Activated CD4-positive, alpha-beta T cell treated with anti-CD3 and anti-CD28 coated beads, Interleukin-2, Interleukin-6, amounts not matched to agents 100 ng/mL and 50 ng/mL, durations not matched to agents 16 hours and 8 hours (primary cell): ENCODE results near the gene WNT10A.
A peak's percentile ranks its signal among the peaks of the same experiment; 100 is the strongest.
"Not testable (repeated sequence)": the region's sequence is repeated elsewhere in the genome, so short reads cannot be mapped to it uniquely, and the experiment has no call there.

Experiments used
- DNase-seq: peaks from one replicate; pipeline ENCODE4 v3.0.0-alpha.2; 2020

The WNT10A gene

DNA sequence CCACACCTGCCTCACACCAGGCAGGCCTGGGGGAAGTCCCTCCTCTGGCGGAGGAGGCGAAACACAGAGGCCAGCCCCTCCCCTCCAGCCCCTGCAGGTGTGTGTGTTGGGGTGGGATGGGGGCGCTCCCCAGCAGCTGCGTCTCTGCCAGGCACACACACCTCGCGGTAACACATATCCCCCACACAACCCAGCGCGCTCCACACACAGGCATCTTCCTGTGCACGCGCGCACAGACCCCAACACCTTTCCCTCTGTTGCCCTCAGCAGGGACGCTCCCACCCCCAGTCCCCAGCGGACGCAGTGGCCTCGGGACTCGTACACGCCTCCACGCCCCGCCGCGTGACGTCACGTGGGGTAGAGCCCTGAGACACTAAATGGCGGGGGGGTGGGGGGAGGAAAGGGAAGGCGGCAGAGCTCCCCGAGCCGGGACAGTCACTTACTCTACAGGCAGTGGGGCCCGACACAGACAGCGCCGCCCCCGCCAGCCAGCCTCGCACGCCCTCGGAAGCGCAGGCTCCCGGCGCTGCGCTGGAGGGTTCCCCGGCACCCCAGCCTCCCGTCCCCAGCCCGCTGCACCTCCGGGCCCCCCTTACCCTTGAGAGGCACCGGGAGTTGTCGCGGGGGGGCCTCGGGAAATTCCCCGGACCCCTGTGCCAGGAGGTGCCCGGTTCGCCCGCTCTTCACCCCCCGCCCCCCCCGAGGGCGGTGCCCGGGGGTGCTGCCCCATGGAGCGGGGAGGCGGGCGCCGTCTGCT is at the start of gene WNT10A:
TSS of gene WNT10A (plus strand) at position 751 of the 757 bp plus-strand sequence. CDS start 144 bp downstream, outside the sequence.
- DNase-seq, result peak; percentile 38

DNA sequence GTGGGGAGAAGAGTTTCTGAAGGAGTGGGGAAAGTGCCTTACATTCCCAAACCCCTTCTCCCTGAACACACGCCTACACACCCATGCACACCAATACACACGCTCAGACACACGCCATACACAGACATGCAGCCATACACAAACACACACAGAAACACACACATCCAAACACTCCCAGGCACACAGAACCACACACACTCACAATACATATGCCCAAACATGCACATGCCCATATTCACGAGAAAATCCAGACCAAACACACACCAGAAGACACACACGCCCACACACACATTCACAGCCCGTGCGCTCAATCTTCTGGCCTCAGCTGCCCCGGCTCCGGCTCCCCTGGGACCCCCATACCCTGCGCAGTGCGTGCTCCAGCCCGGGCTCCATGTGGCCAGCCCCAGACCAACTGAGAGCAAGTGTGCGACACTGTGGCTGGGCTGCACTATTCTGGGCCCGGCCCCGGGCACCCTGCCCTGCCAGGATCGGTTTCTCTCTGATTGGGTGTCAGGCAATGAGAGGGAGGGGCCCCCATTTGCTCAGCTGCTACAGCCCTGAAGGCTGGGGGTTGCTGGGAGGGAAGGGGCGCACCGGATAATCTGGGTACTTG is 49.2 kb upstream of the WNT10A start, which contains the start of gene PRKAG3:
TSS of gene PRKAG3 (minus strand) at position 426 of the 613 bp plus-strand sequence.
- DNase-seq, result no peak

DNA sequence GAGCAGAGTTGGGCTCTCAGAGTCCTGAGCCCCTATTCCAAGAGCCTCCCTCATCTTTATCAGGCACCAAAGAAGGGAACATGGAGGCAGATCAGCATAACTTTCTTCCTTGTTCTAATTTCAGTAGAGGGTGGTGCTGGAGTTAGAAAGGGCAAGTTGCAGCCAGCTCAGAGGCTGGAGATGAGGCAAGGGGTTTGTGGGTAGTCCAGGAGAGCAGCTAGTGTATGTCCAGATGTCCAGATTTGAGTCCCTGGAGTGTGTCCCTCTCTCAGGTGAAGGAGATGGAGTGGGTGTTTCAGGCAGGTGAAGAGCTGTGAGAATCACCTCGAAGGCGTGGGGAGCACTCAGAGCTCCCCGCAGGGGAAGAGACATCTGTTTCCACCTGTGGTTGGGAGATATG is 48.6 kb upstream of the WNT10A start:
- DNase-seq, result no peak

DNA sequence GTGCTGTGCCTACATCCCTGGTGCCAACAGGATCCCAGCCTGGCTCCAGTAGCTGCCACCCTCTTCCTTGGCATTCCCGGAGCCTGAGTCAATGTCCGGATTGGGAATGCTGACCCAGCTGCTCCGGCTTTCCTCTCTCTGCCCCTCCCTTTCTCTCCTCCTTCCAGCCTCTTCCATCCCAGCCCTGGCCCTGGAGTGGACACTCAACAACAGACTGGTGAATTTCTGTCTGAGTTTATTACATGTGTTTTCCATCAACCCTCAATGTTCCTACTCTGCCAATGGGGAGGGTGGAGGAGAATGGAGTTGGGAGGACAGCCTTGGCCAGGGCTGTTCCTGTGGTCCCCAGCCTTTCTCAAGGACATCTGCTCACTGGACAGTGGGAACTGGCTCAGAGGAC is 48.1 kb upstream of the WNT10A start:
- DNase-seq, result no peak

DNA sequence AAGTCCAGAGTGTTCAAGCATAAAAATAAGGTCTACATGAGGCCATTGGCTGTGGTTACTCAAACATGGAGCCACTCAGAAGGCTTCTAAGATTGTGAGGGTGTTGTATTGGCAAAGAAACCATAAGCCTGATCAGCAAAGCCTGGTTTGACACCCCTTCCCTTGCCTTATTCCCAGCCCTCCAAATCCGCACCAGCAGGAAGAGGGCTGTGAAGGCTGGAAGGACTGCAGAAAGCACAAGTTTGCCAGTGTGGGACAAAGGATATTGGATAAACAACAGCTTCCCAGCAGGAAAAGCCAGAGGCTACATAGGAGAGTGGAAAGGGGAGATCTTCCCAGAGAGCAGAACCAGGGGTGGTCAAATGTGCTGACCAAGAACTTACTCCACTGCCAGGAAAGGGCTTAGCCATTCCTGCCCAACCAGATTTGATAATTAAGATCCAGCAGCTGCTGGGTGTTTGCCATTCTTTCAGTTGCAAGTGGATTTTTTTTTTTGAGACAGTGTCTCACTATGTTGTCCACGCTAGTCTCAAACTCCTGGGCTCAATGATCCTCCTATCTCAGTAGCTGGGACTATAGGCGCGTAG is 47.5 kb upstream of the WNT10A start:
- no peak for DNase-seq

DNA sequence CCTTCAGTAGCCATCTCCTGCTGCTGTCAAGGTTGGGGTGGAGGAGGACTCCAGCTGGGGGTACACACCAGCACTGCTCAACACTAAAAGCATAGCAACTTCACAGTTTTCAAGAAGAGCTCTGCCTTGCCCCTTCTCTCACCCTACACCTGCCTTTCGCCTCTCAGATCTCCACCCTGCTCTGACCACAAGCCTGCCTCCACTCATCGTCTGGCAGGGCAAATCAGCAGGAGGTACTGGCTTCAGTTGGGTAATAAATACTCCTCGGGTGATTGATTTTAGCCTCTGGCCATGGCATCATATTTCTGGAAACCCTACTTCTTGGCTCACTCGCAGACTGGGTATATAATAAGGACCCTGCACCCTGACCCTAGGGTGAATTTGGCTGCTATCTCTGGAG is 46.0 kb upstream of the WNT10A start:
- DNase-seq, result no peak

DNA sequence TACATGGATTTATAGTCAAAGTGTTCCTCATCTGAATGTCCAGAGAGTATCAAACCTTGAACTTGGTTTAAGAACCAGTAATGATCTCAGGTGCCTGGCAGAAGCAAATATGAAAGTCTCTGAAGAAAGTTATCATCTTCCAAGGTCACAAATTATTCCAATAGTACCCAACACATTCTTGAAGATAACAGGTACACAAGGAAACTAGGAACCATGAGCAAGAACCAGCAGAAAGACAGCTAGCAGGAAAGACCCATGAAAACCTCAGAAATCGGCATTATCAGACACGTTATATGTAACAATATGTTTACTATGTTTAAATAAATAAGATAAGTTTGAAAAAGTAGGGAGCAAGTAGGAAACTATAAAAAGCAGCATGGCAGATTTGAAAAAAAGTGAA is 43.2 kb upstream of the WNT10A start:
- no peak for DNase-seq

DNA sequence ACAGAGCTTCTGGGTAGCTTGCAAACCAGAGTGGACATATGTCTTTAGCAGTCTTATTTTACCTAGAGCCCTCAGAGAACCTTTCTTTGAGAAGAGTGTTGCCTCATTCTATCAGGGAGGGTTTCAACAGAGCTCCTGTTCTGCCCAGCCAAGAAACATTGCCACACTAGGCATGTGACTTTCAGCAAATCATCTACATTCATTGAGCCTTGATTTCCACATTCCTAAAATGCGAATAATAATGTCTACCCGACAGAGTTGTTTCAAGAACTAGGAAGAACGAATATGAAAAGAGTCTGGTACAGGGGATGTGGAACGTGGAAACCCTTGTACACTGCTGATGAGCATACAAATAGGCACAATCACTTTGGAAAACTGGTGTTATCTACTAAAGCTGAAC is 41.2 kb upstream of the WNT10A start:
- no peak for DNase-seq

DNA sequence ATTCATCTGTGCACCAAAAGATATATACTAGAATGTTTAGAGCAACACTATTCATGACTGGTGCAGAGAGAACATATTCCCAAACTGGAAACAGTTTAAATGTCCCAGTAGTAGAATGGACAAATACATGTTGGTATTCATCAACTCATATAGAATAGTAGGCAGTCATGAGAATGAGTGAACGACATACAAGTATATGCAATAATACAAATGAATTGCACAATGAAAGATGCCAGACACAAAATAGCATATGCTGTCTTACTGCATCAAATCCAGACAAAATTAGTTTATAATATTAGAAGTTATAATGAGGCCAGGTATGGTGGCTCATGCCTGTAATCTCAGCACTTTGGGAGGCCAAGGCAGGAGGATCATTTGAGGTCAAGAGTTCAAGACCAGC is 40.8 kb upstream of the WNT10A start:
- DNase-seq, result no peak

DNA sequence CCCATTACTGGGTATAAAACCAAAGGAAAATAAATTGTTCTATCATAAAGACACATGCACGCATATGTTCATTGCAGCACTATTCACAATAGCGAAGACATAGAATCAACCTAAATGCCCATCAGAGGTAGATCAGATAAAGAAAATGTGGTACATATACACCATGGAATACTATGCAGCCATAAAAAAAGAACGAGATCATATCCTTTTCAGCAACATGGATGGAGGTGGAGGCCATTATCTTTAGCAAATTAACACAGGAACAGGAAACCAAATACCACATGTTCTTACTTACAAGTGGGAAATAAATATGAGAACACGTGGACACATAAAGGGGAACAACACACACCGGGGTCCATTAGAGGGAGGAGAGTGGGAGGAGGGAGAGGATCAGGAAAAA is 36.3 kb upstream of the WNT10A start:
- not testable (repeated sequence) for DNase-seq

DNA sequence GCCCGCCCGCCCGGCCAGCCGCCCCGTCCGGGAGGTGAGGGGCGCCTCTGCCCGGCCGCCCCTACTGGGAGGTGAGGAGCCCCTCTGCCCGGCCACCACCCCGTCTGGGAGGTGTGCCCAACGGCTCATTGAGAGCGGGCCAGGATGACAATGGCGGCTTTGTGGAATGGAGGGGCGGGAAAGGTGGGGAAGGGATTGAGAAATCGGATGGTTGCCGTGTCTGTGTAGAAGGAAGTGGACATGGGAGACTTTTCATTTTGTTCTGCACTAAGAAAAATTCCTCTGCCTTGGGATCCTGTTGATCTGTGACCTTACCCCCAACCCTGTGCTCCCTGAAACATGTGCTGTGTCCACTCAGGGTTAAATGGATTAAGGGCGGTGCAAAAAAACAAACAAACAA is 33.7 kb upstream of the WNT10A start:
- DNase-seq, result not testable (repeated sequence)

DNA sequence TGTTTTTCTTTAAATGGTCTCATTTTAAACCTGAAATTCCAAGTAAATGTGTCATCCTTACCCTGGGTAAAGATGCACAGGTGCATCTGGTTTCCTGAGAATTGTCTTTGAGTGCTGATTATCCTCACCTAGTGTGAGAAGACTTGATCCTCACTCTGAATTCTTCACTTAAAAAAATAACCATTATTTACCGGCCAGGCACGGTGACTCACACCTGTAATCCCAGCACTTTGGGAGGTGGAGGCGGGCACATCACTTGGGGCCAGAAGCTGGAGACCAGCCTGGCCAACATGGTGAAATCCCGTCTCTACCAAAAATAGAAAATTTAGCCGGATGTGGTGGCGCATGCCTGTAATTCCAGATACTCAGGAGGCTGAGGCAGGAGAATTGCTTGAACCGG is 30.9 kb upstream of the WNT10A start:
- DNase-seq, result no peak

DNA sequence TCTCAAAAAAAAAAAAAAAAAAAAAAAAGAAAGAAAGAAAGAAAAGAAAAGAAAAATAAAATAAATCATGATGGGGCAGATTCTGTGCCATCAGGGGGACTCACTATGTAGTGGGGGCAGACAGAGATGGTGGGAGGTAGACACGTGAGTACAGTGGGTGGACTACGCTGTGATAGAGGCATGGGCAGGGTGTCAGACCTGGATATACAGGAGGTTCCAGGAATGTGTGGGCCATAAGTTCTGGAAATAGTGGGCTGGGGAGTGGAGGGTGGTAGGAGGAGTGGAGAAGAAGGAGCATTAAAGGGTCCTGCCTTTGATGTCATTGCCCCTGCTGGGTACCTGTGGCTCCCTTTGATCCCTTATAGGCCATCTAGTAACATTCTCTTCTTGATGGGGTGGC is 29.9 kb upstream of the WNT10A start:
- no peak for DNase-seq

DNA sequence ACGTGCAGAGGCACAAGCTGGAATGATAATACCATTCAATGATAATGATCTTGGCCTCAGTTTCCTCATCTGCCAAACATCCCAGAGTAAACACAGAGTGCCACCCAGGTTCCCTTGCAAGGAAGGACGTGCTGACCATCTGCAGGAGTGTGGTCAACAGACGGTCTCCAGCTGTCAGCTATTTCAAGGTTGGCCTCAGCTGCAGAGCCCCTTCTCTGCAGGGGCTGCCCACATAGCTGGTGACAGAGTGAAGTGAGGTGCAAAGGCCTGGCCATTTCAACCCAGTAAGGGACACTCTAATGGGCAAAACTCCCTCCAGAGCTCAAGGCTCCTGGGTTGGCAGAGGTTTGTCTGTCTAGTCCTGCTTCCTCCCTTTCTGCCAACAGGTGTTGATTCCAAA is 29.4 kb upstream of the WNT10A start:
- no peak for DNase-seq

DNA sequence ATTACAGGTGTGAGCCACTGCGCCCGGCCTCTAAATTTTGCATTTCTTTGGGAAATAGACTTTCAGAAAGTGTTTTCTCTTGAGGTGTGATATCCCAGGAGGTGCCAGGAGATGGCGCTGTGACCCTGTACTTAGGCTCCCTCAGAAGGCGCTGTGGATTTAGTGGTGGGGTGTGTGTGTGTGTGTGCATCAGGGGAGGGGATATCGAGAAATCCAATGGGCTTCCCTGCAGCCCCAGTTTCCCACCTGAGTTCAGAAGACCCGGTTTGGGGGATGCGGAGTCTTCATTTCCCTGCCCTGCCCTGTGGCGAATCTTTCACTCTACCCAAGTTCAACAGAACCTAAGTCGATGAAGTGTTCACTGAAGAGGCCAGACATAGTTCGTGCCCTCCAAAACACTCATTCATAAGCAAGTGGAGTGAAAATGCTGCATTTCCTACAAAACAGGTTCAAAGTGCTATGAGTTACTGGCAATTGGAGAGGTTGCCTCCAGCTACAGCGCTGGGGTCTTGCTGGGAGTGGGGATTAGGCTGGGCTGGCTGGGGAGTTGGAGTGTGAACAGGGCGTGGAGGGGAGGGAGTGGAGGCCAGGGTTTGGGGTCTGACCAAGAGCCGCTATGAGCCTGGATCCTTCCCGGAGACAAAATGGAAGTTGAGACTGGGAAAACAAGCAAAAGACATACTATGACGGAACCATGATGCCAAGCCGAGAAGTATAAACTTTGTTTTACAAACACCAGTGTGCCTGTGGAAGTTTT is 27.6 kb upstream of the WNT10A start:
- DNase-seq, result peak; percentile 67

DNA sequence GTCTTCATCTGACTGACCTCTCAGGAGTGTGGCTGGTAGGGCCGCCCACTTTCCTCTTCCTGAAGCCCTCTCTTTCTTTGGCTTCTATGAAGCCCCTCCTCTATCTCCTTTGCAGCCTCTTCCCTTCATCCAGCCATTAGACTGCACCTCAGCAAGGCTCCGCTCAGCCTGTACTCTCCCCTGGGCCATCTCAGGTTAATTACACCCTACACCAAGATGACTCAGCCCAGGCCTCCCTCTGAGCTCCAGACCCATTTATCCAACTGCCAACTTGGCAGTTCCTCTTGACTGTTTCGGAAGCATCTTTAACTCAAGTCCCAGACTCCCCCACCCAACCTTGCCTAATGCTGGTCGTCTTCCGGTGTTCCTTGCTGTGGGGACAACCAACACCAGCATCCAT is 26.9 kb upstream of the WNT10A start:
- no peak for DNase-seq

DNA sequence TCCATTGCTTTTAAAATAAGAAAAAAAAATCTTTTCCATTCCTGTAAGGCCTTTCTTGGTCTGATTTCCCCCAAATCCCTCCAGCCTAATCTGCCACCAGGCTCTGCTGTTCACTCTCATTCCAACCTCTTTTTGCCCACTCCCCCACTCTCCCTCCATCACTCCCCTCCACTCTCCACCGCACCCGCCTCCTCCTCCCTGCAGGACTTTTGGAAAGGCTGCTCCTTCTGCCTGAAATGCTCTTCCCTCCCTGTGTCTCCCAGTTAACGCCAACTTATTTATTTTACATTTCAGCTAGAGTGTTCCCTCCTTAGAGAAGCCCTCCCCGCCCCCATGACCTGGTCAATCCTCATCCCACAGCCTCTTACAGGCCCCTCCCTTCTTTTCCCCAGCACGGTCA is 25.8 kb upstream of the WNT10A start:
- no peak for DNase-seq

DNA sequence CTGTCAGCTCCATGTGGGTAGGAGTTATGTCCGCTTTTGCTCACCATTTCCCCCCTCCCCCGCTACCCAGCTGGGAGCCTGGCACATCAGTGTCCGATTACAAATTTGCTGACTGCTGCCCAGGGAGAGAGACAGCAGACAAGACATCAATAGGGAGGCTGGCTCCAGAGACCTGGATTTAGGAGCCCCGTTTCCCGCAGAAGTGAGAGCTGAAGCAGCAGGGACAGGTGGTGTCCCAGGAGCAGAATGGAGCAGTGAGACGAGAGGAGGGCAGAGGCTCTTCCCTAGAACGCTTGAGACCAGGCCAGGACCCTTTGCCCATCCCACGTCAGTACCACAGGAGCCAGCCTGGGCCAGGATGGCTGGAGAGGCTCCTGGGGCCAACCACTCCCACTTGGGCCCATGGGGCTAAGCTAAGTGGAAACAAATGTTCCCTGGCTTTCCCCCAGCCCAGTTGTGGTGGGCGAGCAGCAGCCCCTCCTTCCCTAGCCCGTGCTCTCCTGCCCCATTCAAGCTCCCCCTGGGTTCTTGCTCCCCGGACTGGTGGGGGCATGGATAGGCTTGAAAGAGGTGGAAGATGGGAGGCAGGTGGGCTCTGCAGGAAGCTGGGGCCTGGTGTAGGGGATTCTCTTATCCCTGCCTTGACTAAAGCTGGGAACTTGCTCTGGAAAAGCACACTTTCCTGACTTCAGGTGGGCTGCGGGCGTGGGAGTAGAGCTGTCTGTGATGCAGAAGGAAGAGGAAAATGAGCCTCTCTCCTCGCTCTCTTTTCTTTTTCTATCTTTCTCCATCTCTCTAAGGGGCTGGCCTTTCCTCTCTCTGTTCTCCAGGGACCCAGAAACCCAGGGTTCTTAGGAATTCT is 25.1 kb upstream of the WNT10A start:
- DNase-seq, result no peak

DNA sequence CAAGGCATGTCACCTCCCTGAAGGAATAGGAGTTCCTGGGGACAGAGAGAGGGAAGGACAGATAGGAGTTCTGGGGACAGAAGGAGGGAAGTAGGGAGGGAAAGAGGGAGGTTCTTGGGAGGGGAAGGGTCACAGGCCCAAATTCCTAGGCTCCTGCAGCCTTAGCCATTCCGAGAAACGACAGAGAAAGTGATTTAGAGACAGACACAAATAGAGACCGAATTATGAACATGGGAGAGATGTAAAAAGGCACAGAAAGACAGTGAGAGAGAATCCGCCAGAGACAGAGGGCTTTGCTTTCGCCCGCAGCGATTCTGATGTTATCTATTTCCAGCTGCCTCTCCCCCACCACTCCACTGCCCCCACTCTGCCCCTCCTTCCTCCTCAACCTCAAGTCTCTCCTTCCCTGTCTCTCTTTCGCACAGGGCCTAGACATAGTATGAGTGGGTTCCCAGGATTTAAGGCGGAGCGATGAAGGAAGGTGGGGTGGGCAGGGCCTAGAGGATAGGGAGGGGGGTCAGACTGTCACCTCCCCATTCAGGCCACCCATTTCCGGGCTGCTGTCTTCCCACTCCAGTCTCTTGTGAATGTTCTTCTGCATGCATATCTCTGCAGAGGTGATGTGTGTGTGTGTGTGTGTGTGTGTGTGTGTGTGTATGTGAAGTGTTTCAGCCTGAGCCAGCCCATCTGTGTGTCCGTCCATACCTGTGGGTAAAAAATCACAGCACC is 24.3 kb upstream of the WNT10A start:
- no peak for DNase-seq

DNA sequence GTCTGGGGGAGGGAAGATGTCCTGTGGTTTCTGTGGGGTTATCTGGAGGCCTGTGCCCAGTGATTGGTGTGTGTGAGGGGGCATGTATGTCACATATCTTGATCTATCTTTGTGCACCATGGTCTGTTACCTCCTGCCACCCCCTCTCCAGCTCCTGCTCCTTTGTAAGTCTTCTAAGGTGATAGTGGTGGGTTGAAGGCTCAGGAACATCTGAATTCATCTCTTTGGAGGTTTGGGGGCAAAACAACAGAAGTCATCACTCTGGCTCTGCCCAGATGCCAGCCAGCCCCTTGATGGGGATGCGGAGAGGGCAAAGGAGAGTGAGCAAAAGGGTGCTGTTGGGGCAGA is 23.8 kb upstream of the WNT10A start:
- DNase-seq, result no peak

DNA sequence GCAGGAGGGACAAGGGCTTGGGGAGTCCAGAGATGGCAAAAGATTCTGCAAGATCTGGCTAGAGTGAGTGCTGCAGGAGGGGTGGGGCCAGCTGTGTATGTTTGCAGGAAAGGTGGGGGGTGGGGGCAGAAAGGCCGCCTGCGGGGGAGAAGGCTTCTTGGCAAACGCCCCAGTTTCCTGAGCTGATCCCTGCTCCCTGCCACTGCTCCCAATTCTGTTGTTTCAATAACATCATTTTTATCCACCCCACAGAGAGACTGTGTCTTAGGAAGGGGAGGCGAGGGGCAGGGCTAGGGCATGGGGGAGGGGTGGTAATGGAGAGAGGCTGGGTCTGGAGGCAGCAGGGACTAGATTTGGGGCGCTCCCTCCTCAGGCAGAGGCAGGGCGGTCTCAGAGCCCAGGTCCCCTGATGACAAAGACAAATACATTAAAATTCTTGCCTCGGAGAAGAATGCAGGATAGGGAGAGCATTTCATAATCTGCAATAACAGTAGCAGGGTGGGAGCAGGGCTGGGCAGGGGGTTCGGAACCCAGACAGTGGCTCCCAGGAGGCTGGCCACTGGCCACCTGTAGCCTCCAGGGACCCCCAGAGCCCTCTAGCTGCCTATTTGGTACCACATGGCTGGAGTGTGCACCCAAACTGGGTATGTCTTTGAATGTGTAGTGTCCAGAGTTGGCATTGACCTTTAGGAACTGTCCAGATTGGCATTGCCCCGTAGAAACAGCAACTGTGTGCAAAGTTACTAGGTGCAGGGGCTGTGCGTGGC is 23.1 kb upstream of the WNT10A start:
- no peak for DNase-seq
